ENCODE results near the gene SLC20A1.
"Not testable (repeated sequence)": the region's sequence is repeated elsewhere in the genome, so short reads cannot be mapped to it uniquely, and the experiment has no call there.

The SLC20A1 gene

GRCh38 chr2:112646791-112647689 lies 1.3 kb downstream of the SLC20A1 start:
- DNase-seq (ENCODE audit: low read depth in 2 of 2), result no peak

DNA sequence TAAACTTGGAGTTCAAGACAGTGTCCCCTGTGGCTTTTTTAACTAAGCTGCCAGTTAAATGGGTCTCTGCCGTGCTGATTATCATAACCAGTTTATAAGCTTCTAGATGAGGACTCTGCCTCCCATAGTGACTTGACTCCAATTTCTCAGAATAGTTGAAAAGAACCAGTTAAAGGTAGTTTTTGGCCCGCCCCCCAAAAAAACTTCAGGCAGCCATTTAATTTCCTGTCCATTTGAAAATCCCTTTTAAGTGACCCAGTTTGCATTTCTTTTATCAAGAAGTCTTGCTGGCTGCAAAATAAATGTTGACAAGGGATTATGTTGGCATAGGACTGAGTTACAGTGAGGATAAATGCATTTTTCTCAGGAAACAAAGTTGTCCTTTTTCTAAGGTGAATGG lies 2.3 kb downstream of the SLC20A1 start:
- DNase-seq (ENCODE audit: low read depth in 2 of 2), result no peak

DNA sequence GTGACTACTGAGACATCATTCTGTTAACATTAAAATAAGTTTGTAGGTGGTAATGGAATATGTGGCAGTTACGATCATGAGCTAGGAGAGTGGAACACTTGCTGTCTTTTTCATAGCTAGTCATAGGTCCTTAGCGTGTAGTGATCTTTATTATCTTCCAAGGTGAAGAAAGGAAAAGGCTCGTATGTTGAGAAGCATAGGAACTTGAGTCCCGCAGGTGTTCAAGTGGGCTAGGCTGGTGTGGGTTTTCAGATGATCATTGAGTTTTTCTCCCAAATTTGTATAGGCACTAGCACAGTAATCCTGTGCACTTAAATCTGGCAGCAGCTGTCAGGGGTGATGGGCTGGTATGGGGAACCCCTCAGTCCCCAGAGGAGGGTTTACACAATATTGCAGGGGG lies 10.9 kb downstream of the SLC20A1 start:
- no peak for DNase-seq (ENCODE audit: low read depth in 2 of 2)

GRCh38 chr2:112658301-112658700 lies 12.6 kb downstream of the SLC20A1 start:
- DNase-seq (ENCODE audit: low read depth in 2 of 2), result no peak

- DNase-seq (ENCODE audit: low read depth in 2 of 2), result no peak
Measured at GRCh38 chr2:112658839-112659667, 13.3 kb downstream of the SLC20A1 start.

DNA sequence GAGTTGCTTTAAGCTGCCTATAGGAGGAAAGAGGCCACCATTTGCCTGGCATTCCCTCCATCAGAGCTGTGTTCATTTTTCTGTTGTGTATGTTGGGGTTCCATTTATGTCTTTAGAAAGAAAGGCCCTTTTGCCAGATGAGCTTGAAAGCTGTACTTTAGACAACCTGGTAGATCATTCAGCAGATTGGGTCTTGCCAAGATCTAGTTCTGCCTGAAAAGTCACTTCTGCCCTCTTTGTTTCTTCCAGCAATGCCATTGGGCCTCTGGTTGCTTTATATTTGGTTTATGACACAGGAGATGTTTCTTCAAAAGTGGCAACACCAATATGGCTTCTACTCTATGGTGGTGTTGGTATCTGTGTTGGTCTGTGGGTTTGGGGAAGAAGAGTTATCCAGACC lies 14.4 kb downstream of the SLC20A1 start:
- DNase-seq (ENCODE audit: low read depth in 2 of 2), result no peak

GRCh38 chr2:112661656-112662305 lies 16.0 kb downstream of the SLC20A1 start:
- no peak for DNase-seq (ENCODE audit: low read depth in 2 of 2)

DNA sequence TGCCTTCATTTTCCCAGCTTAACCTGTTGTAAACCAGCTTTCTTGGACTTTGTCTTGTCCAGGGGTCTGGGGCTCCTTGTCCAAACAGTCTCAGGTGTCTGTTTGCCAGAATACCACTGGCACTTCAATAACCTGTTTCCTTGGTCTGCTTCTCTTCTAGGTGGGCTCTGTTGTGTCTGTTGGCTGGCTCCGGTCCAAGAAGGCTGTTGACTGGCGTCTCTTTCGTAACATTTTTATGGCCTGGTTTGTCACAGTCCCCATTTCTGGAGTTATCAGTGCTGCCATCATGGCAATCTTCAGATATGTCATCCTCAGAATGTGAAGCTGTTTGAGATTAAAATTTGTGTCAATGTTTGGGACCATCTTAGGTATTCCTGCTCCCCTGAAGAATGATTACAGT lies 17.0 kb downstream of the SLC20A1 start:
- no peak for DNase-seq (ENCODE audit: low read depth in 2 of 2)

DNA sequence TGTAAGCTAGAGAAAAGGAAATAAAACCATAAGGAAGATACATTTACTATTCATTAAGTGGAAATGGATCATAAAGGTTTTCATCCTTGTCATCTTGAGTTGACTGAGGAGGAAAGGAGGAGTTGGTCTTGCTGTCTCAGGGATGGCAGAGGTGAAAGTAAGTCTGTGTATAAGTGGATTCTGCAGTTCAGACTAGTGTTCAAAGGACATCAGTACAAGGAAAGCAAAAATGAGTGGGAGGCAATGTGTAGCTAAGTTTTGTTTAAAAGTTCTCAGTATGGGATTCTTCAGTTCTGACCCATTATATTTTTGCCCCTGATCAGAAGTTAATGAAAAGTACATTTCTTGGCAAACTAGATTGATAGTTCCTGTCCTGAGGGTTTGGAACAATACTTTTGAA lies 18.9 kb downstream of the SLC20A1 start:
- DNase-seq (ENCODE audit: low read depth in 2 of 2), result no peak

- no peak for DNase-seq (ENCODE audit: low read depth in 2 of 2)
Measured at GRCh38 chr2:112665113-112665780, 19.5 kb downstream of the SLC20A1 start.

DNA sequence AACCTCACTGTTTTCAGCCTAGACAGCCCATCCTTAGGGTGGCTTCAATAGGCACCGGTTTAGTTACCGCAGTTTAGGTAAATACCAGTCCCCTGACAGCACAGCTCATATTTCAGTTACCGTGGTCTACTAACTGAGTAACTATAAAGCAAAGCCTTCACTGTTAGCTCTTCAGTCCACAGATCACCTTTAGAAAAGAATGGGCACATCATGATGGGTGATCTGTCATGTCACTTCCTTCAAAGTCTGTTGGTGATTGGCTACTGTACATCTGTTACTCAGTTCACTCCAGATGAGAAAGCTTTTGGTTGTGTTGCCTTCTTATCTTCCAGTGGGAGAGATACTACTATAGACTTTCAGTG lies 21.0 kb downstream of the SLC20A1 start:
- no peak for DNase-seq (ENCODE audit: low read depth in 2 of 2)

- DNase-seq (ENCODE audit: low read depth in 2 of 2), result not testable (repeated sequence)
Measured at GRCh38 chr2:112667540-112667939, 21.8 kb downstream of the SLC20A1 start.

- no peak for DNase-seq (ENCODE audit: low read depth in 2 of 2)
Measured at GRCh38 chr2:112669667-112670066, 23.9 kb downstream of the SLC20A1 start.

- no peak for DNase-seq (ENCODE audit: low read depth in 2 of 2)
Measured at GRCh38 chr2:112670252-112671022, 24.7 kb downstream of the SLC20A1 start.

DNA sequence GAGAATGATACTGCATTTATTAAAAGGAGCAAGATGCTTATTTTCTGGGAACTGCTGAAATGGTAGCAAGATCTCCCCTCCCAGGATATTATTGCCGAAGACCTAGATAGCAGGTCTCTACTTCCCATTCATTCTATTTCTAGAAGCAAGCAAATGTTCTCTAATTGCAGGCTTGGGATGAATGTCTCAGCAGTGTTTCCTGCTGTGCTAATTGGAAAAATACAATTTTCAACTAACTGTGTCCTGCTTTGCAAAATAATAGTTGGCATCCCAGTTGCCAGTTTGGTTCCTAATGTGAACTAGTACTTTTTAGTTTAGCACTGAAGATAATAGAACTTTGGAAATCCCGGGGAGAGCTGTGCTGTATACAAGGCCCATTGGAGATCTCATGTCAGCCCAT lies 26.1 kb downstream of the SLC20A1 start:
- DNase-seq (ENCODE audit: low read depth in 2 of 2), result no peak

DNA sequence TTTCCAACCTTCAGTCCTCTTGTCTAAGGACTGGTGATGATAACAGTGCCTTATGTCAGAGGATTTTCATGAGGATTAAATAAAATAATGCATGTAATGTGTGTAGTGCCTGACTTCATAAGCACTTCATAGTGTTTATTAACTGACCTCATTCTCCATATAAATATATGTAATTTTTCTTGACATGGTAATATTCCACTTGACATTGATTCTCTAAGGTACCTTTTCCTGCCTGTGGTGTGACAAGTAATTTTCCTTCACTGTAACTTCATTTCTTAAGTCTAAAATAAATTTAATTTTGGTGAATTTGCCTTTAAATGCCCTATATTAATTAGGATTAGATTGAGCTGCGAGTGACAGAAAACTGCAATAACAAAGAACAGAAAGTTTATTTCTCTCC lies 27.3 kb downstream of the SLC20A1 start:
- no peak for DNase-seq (ENCODE audit: low read depth in 2 of 2)

- no peak for DNase-seq (ENCODE audit: low read depth in 2 of 2)
Measured at GRCh38 chr2:112674229-112674628, 28.5 kb downstream of the SLC20A1 start.

GRCh38 chr2:112679484-112679883 lies 33.7 kb downstream of the SLC20A1 start:
- DNase-seq (ENCODE audit: low read depth in 2 of 2), result no peak

- DNase-seq (ENCODE audit: low read depth in 2 of 2), result no peak
Measured at GRCh38 chr2:112680666-112681101, 34.9 kb downstream of the SLC20A1 start.

DNA sequence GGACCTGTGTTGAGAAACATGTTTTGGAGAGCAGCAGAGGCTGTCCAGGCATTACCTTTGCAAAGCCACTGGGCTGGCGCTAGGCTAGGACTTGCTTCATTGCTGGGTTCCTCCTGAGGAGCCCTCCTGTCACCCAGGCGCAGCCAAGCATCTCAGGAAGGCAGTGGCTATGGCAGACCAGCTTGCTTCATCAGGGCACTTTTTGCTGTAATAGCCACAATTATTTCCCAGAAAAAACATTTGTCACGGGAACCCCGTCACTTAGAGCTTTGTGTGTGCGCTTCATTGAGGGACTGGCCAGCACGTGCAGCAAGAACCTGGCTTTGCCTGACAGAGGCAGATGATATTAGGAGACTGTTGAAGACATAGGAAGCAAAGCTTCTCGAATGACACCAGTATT lies 36.4 kb downstream of the SLC20A1 start:
- DNase-seq (ENCODE audit: low read depth in 2 of 2), result no peak
